ENCODE results near the gene NCKAP1. TPM values are rescaled to one million over a fixed set of nuclear protein-coding genes. Genes with fewer than 3 reads are reported as not detected.

The NCKAP1 gene
- polyA plus RNA-seq, 1 of the 3 experiments (the other 2 are of a cell fraction), result 64.0 TPM

- H3K36me3 ChIP-seq (replicated peaks in 1 of 2; ENCODE audit: control insufficient read depth in 1 of 2, insufficient read depth in 2 of 2, low read length in 1 of 2), result no peaks in the 10 kb centered on the region
- no CpG with 5 or more reads among the region's 1 CpG for WGBS (ENCODE audit: low lambda C conversion rate)
- H2AFZ ChIP-seq (ENCODE audit: low read depth), result no peak overlapping the region
- H3K9ac ChIP-seq, result no peak overlapping the region
- no peaks in the 10 kb centered on the region for H3K9me2 ChIP-seq
- H3K79me2 ChIP-seq (ENCODE audit: insufficient read depth), result no peaks in the 10 kb centered on the region
- ChIA-PET CTCF (interaction anchor here (0.7 to 1.8 kb wide), 3 partner anchors 85 to 110 kb away, joined by 3 to 5 read pairs (median 3); no protein-coding TSS in a partner anchor), POLR2A (no interaction called here)
- H3K4me1 ChIP-seq (ENCODE audit: control insufficient read depth in 1 of 2, insufficient read depth in 2 of 2, low read depth in 1 of 2, low read length in 1 of 2), result peaks cover 0 to 27% of the 10 kb centered on the region in 2 experiments; a peak in 3 of 4 replicates
- DNase-seq, result no peak
- no peaks in the 10 kb centered on the region for H3K9me3 ChIP-seq
- no peaks in the 10 kb centered on the region for H4K20me1 ChIP-seq (ENCODE audit: insufficient read depth)
- no peaks in the 10 kb centered on the region for H3F3A ChIP-seq (replicated peaks; ENCODE audit: insufficient read depth)
- H3K4me3 ChIP-seq (ENCODE audit: low read depth in 2 of 2, low read length in 1 of 2), result no peak overlapping the region
- no peaks in the 10 kb centered on the region for H3K27me3 ChIP-seq (ENCODE audit: insufficient read depth)
- H3K27ac ChIP-seq (ENCODE audit: low read depth in 2 of 2, low read length in 1 of 2), result no peak overlapping the region
- no peak overlapping the region for H3K4me2 ChIP-seq
- TF ChIP-seq RAD21 (IDR thresholded peaks at IDR 0.05; ENCODE audit: low read length) (peak; percentile 49), GATA2 (CRISPR knock-in tag; IDR thresholded peaks at IDR 0.05) (no peak), CTCF (IDR thresholded peaks at IDR 0.05) (peak; percentile 48; the same call in 1 of the 2 replicates)
Measured at GRCh38 chr2:182870227-182870626, 168.0 kb downstream of the NCKAP1 start.

GRCh38 chr2:182868054-182868796, 170.0 kb downstream of the NCKAP1 start:
- 75% methylated on average over 6 of the region's 6 CpGs for WGBS (ENCODE audit: low lambda C conversion rate)
- no peaks in the 10 kb centered on the region for H3K36me3 ChIP-seq (replicated peaks in 1 of 2; ENCODE audit: control insufficient read depth in 1 of 2, insufficient read depth in 2 of 2, low read length in 1 of 2)
- ChIA-PET POLR2A (interaction anchor here (1.8 kb wide), 1 partner anchor 74 kb away, joined by 4 read pairs; no protein-coding TSS in a partner anchor), CTCF (interaction anchor here (0.6 to 5.2 kb wide), 7 partner anchors 24 to 112 kb away, joined by 3 to 29 read pairs (median 5); no protein-coding TSS in a partner anchor)
- no peaks in the 10 kb centered on the region for H3K79me2 ChIP-seq (ENCODE audit: insufficient read depth)
- DNase-seq, result peak; percentile 75
- H4K20me1 ChIP-seq (ENCODE audit: insufficient read depth), result no peaks in the 10 kb centered on the region
- H3F3A ChIP-seq (replicated peaks; ENCODE audit: insufficient read depth), result no peaks in the 10 kb centered on the region
- no peaks in the 10 kb centered on the region for H3K9me2 ChIP-seq
- no peaks in the 10 kb centered on the region for H3K27me3 ChIP-seq (ENCODE audit: insufficient read depth)
- H2AFZ ChIP-seq (ENCODE audit: low read depth), result no peak overlapping the region
- peaks cover 0 to 35% of the 10 kb centered on the region in 2 experiments; a peak in 3 of 4 replicates for H3K4me1 ChIP-seq (ENCODE audit: control insufficient read depth in 1 of 2, insufficient read depth in 2 of 2, low read depth in 1 of 2, low read length in 1 of 2)
- no peak overlapping the region for H3K9ac ChIP-seq
- no peak overlapping the region for H3K4me3 ChIP-seq (ENCODE audit: low read depth in 2 of 2, low read length in 1 of 2)
- H3K9me3 ChIP-seq, result no peaks in the 10 kb centered on the region
- no peak overlapping the region for H3K4me2 ChIP-seq
- no peak for TF ChIP-seq TEAD4 (IDR thresholded peaks at IDR 0.05; ENCODE audit: borderline replicate concordance, insufficient read depth)
- TF ChIP-seq YY1 (IDR thresholded peaks at IDR 0.05; ENCODE audit: low read depth), result no peak
- TF ChIP-seq FOXM1 (IDR thresholded peaks at IDR 0.05; ENCODE audit: low read depth), result no peak
- TF ChIP-seq RFX5 (IDR thresholded peaks at IDR 0.05; ENCODE audit: low read length), result no peak
- TF ChIP-seq CHD2 (IDR thresholded peaks at IDR 0.05; ENCODE audit: low read length, partially characterized antibody), result peak; percentile 22
- no peak for TF ChIP-seq TCF12 (IDR thresholded peaks at IDR 0.05)
- no peak for TF ChIP-seq ELF1 (IDR thresholded peaks at IDR 0.05)
- no peak for TF ChIP-seq GABPA (IDR thresholded peaks at IDR 0.05; ENCODE audit: low read depth)
- TF ChIP-seq EP300 (IDR thresholded peaks at IDR 0.05; ENCODE audit: borderline replicate concordance in 1 of 2, low read depth in 1 of 2, low read length in 1 of 2), result peak in 1 of 2 experiments; percentile 56; a peak in 1 of 4 replicates
- TF ChIP-seq NFIC (IDR thresholded peaks at IDR 0.05; ENCODE audit: borderline replicate concordance), result no peak
- no peak for TF ChIP-seq NRF1 (IDR thresholded peaks at IDR 0.05; ENCODE audit: low read depth, low read length)
- TF ChIP-seq MXI1 (IDR thresholded peaks at IDR 0.05; ENCODE audit: low read depth, low read length), result no peak
- H3K27ac ChIP-seq (ENCODE audit: low read depth in 2 of 2, low read length in 1 of 2), result peak overlapping the region in 1 of 2 experiments; percentile 77; a peak in 2 of 4 replicates

Data from SK-N-SH (cell line).